BE2C (cell line): ENCODE measurements around the gene RHOJ.

Experiments used
- DNase-seq: peaks from one replicate; pipeline ENCODE4 v3.0.0-alpha.2; 2020
- H3K27me3 ChIP-seq: fragments of 250-450 bp; sonication (Bioruptor Pico); 2 replicates; pipeline ENCODE4 v1.5.1; 2020; ENCODE audit warnings: mild to moderate bottlenecking
- H3K36me3 ChIP-seq: fragments of 250-450 bp; sonication (Bioruptor Pico); 2 replicates; pipeline ENCODE4 v1.5.1; 2020; ENCODE audit warnings: mild to moderate bottlenecking
- H3K4me1 ChIP-seq: fragments of 250-450 bp; sonication (Bioruptor Pico); 2 replicates; pipeline ENCODE4 v1.5.1; 2020
- H3K4me3 ChIP-seq: 2 replicates; pipeline ENCODE4 v1.5.1; 2011; ENCODE audit warnings: low read depth, low read length
- H3K9me3 ChIP-seq: fragments of 250-450 bp; sonication (Bioruptor Pico); 2 replicates; pipeline ENCODE4 v1.5.1; 2020
- TF ChIP-seq, protein P1 (sequence below): IDR thresholded peaks from 2 replicates; pipeline ENCODE4 v1.5.1; 2012; ENCODE audit warnings: mild to moderate bottlenecking, low read depth, low read length

Gene RHOJ

DNA sequence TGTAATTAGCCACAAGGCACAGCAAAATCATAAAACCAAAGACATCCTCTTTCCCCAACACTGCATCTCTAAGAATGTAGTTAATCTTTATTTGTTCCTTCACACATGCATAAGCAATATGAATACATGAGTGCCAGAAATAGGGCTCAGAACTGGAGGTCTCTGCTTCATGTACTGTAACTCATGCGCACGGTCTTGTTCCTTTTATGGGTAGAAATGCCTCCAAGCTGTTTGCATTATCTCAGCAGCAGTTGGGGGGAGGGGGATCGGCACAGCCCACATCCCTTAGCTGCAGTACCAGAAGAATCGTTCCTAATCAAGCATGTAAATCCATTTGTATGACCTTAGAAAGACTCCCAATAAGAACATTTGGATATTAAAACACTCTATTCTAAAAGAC lies 20.0 kb downstream of the RHOJ start:
- Histone ChIP-seq H3K4me1 (no peaks in the 10 kb centered on the region), H3K4me3 (no peak overlapping the region), H3K36me3 (no peaks in the 10 kb centered on the region), H3K9me3 (no peaks in the 10 kb centered on the region), H3K27me3 (no peaks in the 10 kb centered on the region; the same call in 1 of the 2 replicates)
- DNase-seq = no peak
- TF ChIP-seq, protein P1, sequence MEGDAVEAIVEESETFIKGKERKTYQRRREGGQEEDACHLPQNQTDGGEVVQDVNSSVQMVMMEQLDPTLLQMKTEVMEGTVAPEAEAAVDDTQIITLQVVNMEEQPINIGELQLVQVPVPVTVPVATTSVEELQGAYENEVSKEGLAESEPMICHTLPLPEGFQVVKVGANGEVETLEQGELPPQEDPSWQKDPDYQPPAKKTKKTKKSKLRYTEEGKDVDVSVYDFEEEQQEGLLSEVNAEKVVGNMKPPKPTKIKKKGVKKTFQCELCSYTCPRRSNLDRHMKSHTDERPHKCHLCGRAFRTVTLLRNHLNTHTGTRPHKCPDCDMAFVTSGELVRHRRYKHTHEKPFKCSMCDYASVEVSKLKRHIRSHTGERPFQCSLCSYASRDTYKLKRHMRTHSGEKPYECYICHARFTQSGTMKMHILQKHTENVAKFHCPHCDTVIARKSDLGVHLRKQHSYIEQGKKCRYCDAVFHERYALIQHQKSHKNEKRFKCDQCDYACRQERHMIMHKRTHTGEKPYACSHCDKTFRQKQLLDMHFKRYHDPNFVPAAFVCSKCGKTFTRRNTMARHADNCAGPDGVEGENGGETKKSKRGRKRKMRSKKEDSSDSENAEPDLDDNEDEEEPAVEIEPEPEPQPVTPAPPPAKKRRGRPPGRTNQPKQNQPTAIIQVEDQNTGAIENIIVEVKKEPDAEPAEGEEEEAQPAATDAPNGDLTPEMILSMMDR = no peak

DNA sequence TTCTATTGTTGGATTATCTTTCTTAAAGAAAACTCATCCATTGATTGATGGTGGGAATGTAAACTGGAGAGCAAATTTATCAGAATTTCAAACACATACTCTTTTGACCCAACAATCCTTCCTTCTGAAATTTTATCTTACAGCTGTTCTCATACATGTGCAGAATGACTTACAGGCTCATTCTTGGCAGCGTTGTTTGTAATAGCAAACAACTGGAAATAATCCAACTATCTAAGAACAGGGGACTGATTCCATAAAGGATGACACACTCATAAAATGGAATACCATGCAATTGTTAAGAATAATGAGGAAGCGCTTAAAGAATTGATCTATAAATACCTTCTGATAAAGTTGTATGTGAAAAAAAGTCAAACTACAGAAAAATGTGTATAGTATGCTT lies 24.0 kb downstream of the RHOJ start:
- Histone ChIP-seq H3K4me1 (no peaks in the 10 kb centered on the region), H3K4me3 (no peak overlapping the region), H3K36me3 (no peaks in the 10 kb centered on the region), H3K9me3 (no peaks in the 10 kb centered on the region), H3K27me3 (peaks cover 4% of the 10 kb centered on the region)
- TF ChIP-seq, protein P1 = no peak
- DNase-seq = no peak

DNA sequence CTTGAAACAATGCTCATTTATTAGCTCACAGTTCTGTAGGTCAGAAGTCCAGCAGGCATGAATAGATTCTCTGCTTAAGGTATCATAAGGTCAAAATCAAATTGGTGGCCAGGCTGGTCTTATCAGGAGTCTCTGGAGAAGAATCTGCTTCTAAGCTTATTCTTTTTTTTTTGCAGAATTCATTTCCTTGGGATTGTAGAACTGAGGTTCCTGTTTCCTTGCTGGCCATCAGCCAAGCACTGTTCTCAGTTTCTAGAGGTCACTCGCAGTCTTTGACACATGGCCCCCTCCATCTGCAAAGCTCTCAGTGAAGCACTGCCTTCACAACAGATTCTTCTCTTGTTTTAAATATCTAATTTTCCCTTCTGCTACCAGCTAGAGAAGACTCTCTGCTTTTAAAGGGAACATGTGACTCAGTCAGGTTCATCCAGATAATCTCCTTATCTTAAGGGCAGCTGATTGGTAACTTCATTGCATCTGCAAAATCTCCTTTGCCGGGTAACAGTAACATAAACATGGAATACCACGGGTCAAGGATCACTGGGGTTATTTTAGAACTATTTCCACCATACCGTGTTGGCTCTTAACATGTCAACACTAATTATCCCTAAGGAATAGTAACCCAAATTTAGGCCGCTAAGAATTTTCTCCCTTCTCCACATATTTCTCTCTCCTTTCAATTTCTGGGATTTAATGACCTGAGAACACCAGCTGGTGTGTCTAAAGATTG lies 25.3 kb downstream of the RHOJ start:
- DNase-seq = no peak
- Histone ChIP-seq H3K27me3 (peaks cover 4% of the 10 kb centered on the region), H3K36me3 (no peaks in the 10 kb centered on the region), H3K4me3 (no peak overlapping the region), H3K4me1 (no peaks in the 10 kb centered on the region), H3K9me3 (no peaks in the 10 kb centered on the region)
- TF ChIP-seq, protein P1 = no peak

DNA sequence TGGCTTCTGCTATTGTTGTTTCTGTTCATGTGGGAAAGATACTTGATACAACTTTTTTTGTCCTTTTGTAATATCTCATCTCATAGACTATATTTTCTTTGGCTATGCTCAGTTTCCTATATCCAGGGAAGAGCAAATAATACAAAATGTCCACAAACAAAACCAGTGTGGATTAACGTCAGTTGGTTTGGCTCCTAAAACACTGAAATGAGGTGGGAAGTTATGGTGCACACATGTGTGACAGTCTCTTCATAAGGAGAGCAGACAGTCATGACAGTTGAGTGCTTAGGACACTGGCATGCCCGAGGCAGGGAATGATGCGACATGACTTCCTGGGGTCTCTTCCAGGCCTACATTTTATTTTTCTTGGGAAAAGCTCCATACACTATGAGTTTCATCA lies 27.5 kb downstream of the RHOJ start:
- no peak for DNase-seq
- TF ChIP-seq, protein P1 = no peak
- Histone ChIP-seq H3K9me3 (no peaks in the 10 kb centered on the region), H3K4me3 (no peak overlapping the region), H3K27me3 (peaks cover 7% of the 10 kb centered on the region), H3K36me3 (no peaks in the 10 kb centered on the region), H3K4me1 (no peaks in the 10 kb centered on the region)

DNA sequence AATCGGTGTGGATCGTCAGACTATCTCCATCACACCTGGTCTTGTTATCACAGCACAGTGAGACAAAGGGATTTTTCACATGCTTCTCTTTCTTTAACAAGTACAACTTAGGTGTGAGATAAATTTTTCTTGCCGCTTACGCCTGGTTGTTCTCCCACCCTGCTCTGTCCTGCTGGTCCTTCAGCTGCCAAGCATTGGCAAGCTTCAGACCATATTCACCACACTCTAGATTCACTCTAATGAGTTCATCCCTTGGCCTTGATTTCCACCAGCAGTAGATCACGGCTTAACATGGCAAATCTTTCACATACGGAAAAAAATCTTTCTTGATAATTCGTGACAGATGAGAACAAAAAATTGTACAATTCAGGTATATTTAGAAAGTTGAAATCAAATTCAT lies 33.5 kb downstream of the RHOJ start:
- no peaks in the 10 kb centered on the region for H3K4me1 ChIP-seq
- no peak overlapping the region for H3K4me3 ChIP-seq
- H3K27me3 ChIP-seq = peaks cover 3% of the 10 kb centered on the region; the same call in 1 of the 2 replicates
- TF ChIP-seq, protein P1 = no peak
- no peaks in the 10 kb centered on the region for H3K36me3 ChIP-seq
- no peak for DNase-seq
- no peaks in the 10 kb centered on the region for H3K9me3 ChIP-seq

DNA sequence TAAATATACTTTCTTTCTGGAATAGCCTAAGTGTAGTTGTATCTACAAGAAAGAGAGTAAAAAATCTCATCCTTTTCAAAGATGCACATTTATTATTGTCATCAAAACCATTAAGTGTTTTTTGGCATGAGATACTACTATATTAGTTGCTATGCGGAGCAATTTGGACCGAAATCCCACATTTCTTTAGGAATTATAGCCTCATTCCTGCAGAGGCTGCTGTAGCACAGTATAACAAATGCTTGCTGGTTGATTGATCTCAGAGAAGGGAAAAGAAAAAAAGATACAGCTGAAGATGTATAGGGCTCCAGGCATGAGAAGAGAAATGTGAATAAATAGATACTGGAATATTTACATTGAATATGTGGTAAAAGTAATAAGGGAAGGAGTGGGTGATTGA lies 36.0 kb downstream of the RHOJ start:
- TF ChIP-seq, protein P1 = no peak
- Histone ChIP-seq H3K27me3 (peaks cover 6% of the 10 kb centered on the region; the same call in 1 of the 2 replicates), H3K36me3 (no peaks in the 10 kb centered on the region), H3K9me3 (no peaks in the 10 kb centered on the region), H3K4me1 (no peaks in the 10 kb centered on the region), H3K4me3 (no peak overlapping the region)
- DNase-seq = no peak
